Dedifferentiated amniotic fluid mesenchymal stem cell (primary cell): ENCODE data around the gene RSPH1.

Source experiments
- DNase-seq: peaks from one replicate; pipeline ENCODE4 v3.0.0-alpha.2; 2016; ENCODE audit errors: extremely low spot score

The RSPH1 gene

DNA sequence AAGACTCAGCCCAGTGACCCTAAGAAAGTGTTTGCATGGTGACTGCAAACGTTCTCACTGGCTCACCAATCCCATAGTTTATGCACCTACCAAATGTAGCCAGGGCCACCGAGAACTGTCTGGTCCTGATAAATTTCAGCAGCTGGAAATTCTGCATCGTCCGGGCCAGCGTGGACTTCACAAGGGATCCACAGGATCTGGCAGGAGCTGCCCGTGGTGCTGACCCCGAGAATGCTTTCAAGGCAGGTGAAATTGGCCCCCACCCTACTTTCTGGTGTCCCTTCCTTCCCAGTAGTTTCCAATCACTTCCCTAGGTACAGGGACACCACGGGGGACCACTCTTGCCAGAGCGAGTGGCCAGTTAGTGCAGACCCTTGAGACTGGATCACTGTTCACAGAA, 66.2 kb downstream of the RSPH1 start:
- DNase-seq: no peak

DNA sequence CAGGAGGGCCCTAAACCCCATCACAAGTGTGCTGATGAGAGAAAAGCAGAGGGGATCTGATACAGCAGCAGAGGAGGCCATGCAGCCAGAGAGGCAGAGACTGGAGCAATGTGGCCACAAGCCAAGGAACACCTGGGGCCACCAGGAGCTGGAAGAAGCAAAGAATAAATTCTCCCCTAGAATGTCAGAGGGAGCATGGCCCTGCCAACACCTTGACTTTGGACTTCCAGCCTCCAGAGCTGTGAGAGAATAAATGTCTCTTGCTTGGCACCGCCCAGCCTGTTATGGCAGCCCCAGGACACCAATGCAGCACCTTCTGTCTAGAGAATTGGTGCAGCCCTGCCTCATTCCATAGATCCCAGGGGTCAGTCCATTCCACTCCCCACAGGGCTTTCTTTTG, 67.0 kb downstream of the RSPH1 start:
- no peak for DNase-seq

DNA sequence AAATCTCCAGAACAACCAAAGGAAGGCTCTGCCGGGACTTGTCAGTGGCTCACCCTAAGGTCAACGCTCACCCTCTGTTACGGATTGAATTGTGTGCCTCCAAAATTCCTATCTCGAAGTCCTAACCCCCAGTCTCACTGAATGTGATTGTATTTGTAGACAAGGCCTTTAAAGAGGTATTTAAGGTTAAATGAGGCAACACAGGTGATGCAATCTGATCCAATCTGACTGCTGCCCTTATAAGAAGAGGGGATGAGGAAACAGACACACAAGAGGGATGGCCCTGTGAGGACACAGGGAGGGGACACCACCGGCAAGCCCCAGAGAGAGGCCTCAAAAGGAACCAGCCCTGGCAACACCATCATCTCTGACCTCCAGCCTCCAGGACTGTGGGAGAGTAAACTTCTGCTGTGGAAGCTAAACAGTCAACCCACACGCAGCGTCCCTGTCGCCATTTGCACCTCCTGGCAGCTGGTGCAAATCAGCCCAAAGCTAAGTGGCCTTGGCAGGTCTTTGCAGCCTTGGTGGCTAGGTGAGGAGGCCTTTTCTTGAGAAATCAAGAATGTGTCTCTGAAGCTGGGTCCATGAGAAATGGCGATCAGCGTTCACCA, 68.1 kb downstream of the RSPH1 start:
- no peak for DNase-seq

DNA sequence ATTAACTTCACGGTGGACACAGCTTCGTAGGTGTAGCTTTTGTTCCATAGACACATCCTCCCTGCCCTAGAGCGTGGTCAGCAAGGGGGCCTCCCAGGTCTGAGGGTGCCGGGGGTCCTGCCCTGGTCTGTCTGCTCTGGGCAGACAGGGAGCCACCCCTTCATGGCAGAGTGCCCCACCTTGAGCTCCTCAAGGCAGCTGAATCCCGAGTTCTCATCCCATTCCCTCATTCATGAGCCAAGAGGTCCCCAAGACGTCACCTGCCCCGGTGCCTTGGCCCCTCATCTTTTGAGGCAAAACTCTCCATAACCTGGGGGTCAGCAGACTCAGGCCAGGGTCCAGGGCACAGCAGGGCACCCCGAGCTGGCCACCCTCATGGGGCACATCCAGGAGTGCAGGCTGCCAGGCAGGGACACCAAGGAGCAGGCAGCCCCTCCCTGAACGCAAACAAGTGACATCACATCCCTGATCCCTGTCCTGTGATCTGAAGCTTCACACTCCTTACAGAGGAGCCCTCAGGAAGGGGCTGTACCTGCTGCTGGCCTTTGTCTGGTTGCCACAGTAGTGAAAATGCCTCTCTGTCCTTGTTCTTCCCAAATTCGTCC, 69.0 kb downstream of the RSPH1 start:
- no peak for DNase-seq

DNA sequence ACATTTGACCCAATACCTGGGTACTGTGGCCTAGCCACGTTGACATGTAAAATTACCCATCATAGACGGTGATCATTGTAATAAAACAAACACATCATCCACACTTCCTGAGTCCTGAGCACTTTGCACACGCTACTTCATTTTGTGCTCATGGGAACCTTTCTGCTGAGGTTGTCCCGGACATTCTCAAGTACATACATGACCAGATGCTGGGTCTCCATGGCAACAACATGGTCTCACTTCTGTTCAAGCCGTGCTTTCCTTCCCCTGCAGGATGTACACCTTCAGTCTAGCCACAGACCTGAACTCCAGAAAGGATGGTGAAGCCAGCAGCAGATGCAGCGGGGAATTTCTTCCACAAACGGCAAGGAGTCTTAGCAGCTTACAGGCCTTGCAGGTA, 69.6 kb downstream of the RSPH1 start:
- no peak for DNase-seq

DNA sequence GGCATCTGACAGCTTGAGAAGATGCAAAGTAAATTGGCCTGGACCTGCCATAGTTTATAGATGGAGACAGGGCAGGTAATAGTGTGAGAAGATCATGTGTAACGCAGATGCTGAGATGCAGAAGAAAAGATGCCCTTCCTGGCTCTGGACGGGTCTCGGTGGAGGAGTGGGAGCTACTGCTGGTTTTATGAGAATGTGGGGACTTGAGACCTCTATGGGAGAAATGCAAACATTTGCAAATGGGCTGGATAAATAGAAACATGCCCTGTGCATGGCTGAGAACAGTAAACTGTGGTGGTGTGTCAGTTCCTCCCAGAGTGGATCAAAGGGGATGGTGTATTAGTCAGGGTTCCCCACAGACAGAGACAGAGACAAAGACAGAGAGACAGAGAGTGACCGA, 70.4 kb downstream of the RSPH1 start:
- DNase-seq: no peak

DNA sequence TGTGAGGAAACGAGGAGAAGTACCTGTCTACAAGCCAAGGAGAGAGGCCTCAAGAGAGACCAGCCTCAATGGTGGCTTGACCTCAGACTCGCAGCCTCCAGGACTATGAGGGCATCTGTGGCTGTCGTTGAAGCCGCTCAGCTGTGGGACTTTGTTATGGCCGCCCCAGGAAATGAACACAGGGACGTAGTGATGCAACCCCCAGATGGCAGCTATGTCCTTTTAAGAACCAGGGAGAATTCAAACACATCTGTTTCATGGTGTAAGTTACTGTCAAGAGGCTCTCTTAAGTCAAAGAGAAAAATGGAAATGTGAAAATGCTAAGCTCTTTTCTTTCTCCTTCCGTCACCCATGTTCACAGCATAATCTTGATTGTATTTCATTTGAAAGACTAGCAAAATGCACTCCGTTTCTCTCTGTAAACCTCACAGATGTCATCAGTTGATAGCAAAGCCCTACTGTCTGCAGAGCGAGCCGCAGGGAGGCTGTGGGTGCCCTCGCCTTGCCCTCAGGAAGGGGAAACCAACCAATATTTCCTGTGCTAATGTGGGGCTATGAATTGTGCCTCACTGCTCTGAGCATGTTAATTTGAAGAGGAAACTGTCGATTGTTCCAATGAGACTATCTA, 71.0 kb downstream of the RSPH1 start:
- DNase-seq: no peak

DNA sequence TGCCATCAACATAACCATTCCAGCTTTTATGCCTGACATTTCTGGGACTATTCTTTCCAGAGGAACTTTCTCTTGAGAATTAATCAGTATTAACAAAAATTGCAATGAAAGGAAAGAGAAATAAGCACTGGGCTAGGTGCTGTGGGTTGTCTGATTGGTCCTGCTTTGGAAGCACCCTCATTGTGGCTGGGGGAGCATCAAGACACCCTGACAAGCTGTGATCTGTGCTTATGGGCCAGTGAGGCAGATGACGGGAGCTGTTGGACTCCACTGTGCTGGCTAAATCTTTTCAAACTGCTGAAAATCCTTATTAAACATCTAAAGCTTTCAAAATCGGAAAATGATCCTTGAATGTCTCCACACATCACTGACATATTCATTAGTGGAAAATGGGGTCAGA, 72.3 kb downstream of the RSPH1 start:
- DNase-seq: no peak

DNA sequence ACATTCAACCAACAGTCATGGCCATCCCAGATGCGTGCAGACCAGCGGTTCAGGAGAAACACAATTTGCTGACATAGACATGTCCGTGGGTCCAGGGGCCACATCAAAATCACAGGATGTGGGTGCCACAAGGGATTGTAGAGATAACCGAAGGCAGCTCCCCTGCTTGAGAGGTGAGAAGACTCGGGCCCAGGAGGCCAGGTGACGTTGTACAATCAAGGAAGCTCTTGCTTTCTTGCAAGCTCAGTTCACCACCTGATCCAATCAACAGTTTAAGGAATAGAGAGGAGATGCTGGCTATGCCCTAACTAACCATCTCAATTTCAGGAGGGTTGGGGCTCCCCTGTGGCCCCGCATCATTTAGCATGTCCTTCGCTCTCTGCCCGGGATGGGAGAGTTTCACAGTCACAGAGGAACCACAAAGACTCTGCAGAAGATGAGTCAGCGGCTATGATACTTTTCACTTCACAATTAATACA, 72.8 kb downstream of the RSPH1 start:
- no peak for DNase-seq
